Neuronal stem cell (in vitro differentiated cells): Measurements from ENCODE around the gene SHANK3. TPM values are rescaled to one million over a fixed set of nuclear protein-coding genes. Genes with fewer than 3 reads are reported as not detected.

Experiments
- small RNA-seq: library from polyadenylated mRNA; stranded (forward); fragments of <200 nt; extraction: miRNeasy Mini kit (QIAGEN cat#:217004); gene quantifications from one replicate; pipeline ENCODE3, GENCODE V24; 2013; ENCODE audit not compliant: insufficient read depth

The SHANK3 gene

Small RNA genes within 50 kb of the gene (small RNA-seq; reads per million reads assigned to genes)
- gene RF00019: not detected
- gene RNU6-409P: not detected
